T-helper 1 cell (primary cell): ENCODE data around the gene CFAP61.
A peak's percentile ranks its signal among the peaks of the same experiment; 100 is the strongest.
"Not testable (repeated sequence)": the region's sequence is repeated elsewhere in the genome, so short reads cannot be mapped to it uniquely, and the experiment has no call there.

ENCODE experiments used
- DNase-seq, 5 donors: peaks; one replicate each; pipeline ENCODE4 v3.0.0-alpha.2; 2012 to 2020

The CFAP61 gene

GRCh38 chr20:20212675-20213096 is 160.4 kb downstream of the CFAP61 start:
- no peak for DNase-seq

DNA sequence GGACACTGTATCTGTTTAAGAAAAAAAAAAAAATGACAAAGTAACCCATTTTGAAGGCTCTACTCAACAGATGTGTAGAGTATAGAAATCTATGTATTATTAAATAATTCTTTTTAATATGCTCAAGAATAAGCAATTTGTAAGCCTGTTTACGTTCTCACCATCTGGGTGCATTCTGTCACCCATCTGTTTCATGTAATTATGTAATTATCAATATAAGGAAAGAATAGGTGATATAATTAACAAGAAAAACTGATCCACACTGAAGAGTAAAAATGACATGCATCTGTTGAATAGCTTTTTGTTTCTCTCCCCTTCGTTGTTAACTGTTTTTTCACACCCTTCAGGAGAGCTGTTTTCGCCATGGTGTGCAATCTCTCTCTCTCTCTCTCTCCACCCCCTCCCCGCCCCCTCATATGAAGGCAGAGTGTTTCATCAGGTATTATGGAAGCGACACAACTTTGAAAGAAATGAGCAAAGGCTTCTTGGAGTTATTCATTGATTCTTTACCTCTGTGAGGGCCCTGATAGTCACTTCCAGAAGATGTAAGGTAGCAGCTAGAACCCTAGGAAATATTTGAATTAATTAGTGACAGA is 161.3 kb downstream of the CFAP61 start:
- no peak for DNase-seq

DNA sequence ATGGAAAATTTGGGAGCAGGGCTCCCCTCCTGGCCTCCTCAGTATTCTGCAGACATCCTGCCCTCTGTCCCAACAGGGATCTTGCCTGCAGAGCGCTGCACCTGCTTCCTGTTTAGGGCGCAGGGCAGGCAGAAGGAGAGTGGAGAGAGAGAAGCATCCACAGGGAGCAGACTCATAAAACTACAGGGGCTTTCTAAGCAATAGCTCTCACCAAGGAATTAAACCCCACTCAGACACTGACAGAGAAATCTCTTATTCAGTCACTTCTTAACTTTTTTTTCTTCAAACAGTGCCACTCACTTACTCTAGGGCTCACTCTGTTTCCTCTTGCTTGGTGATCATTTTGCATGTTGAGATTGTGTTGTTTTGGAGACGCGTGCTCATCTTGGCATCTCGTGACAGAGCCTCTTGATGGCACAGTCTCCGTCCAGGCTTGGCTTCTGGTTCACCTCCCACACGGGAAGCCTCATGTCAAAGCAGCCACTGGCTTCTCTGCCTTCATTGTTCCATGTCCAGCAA is 162.5 kb downstream of the CFAP61 start:
- no peak for DNase-seq

- DNase-seq, result no peak
These were observed 163.8 kb downstream of the CFAP61 start for GRCh38 chr20:20215976-20216727.

GRCh38 chr20:20216941-20217340 is 164.6 kb downstream of the CFAP61 start:
- no peak for DNase-seq

GRCh38 chr20:20217621-20218020 is 165.3 kb downstream of the CFAP61 start:
- no peak for DNase-seq

DNA sequence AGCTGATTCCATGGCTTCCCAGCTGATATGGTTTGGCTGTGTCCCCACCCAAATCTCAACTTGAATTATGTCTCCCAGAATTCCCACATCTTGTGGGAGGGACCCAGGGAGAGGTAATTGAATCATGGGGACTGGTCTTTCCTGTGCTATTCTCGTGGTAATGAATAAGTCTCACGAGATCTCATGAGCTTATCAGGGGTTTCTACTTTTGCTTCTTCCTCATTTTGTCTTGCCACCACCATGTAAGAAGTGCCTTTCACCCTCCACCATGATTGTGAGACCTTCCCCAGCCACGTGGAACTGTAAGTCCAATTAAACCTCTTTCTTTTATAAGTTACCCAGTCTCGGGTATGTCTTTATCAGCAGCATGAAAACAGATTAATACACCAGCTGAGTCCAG is 165.8 kb downstream of the CFAP61 start:
- DNase-seq, result not testable (repeated sequence)

GRCh38 chr20:20219016-20219415 is 166.7 kb downstream of the CFAP61 start:
- no peak for DNase-seq

GRCh38 chr20:20220134-20220533 is 167.8 kb downstream of the CFAP61 start:
- no peak for DNase-seq

DNA sequence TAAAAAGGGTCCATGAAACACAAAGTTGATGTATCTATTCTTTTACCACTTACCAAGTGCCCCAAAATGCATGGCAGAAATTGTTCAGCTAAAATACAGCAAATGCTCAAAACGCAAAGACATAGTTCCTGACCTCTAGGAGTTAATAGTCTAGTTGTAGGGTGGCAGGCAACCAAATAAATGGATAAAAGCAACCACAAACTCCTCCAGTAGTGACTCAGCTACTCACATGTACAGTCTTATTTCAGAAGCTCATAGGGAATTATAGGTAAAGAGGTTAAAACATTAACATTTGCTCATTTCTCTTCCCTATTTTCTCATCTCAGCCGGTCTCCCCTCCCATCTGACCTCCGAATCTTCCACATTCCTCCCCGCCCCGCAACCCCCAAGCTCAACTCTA is 171.6 kb downstream of the CFAP61 start:
- no peak for DNase-seq

- no peak for DNase-seq
These were observed 172.5 kb downstream of the CFAP61 start for GRCh38 chr20:20224806-20225205.

- DNase-seq, result no peak
These were observed 173.2 kb downstream of the CFAP61 start for GRCh38 chr20:20225325-20226043.

DNA sequence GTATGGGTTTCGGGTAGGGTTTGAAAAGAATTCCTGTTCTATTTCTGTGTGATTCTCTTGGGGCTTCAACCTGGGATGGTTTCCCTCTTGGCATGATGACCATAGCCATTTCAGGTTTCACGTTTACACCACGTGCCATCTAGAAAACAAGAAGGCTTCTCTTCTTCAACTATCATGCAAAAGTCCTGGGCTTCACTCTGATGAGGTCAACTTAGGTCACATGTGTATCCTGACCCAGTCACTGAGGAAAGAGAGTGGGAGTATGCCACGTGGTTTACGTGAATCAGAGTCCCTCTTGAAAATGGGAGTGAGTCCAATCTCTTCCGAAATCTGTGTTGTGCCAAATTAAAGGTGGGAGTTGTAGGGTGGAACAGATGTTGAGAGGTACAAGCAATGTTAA is 174.2 kb downstream of the CFAP61 start:
- DNase-seq, result no peak

DNA sequence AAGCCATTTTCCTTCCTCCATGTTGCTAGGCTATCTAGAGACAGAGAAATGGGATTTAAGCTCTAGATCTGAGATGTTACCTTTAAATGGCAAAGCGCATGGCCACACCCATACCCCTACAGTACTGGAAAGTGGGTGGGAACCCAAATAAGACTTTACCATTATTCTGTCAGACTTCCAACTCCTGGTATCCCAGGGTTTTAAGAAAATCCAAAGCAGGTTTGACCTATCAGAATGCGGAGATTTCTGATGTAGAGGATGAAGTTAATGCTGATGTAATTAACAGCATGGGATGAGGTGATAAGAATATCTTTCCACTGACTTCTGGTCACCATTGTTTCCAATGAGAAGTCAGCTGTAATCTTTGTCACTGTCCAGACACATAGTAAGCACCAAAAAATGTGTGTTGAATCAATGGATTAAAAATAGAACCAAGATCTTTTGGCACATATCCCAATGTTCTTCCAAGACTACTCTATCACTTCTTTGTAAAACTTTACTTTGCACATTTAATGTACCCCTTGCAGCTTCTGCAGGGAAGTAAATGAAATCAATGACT is 174.8 kb downstream of the CFAP61 start:
- DNase-seq, result no peak

- no peak for DNase-seq
These were observed 176.0 kb downstream of the CFAP61 start for GRCh38 chr20:20228351-20228750.

- DNase-seq, result no peak
These were observed 177.3 kb downstream of the CFAP61 start for GRCh38 chr20:20229595-20229994.

DNA sequence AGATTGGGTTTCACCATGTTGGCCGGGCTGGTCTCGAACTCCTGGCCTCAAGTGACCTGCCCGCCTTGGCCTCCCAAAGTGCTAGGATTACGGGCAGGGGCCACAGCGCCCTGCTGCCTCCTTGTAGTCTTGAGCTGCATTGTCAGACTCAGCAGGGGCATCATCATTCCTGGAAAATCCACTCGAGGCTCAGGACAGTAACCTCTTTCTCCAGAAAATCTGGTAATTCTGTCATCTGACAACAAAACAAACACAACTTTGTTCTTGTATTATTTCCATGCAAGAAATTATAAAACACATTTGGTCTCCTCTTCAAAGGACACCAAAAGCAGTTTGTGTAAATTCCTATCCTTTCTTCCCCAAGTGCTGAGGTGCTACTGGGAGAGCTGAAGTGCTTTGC is 178.4 kb downstream of the CFAP61 start:
- no peak for DNase-seq

GRCh38 chr20:20231528-20232298 is 179.4 kb downstream of the CFAP61 start:
- DNase-seq, result no peak

- DNase-seq, result no peak
These were observed 180.7 kb downstream of the CFAP61 start for GRCh38 chr20:20233041-20233514.

- no peak for DNase-seq
These were observed 183.3 kb downstream of the CFAP61 start for GRCh38 chr20:20235681-20236080.

GRCh38 chr20:20237093-20237959 is 185.0 kb downstream of the CFAP61 start:
- DNase-seq, result peak in 2 of 5 donors; percentile 6 to 10
